ENCODE measurements around the gene HMCN1.

HMCN1 gene

DNA sequence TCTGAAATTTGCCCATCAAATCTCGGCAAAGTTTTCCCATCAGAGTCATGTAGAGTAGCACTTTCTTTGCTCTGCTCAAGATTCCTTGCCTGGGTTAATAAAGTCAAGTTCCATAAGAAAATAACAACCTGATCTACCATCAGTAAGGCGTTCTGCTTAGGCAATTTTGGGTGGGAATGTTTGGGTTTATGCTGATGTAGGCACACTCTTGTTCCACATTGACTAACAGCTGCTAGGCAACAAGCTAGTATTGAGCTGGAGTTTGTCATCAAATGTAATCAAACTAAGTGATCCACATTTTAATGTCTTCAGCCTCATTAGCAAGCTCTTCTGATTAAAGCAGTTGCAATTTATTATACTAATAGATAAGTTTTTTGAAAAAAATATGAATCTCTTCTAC, 12.1 kb upstream of the HMCN1 start:
- DNase-seq (no peak), ATAC-seq (no peak)
- no peaks in the 10 kb centered on the region for H3K4me1 Mint-ChIP-seq
- no peak overlapping the region for H3K4me3 Mint-ChIP-seq
- no peaks in the 10 kb centered on the region for H3K9me3 Mint-ChIP-seq
- no peaks in the 10 kb centered on the region for H3K27me3 Mint-ChIP-seq
- no peak overlapping the region for H3K27ac Mint-ChIP-seq

DNA sequence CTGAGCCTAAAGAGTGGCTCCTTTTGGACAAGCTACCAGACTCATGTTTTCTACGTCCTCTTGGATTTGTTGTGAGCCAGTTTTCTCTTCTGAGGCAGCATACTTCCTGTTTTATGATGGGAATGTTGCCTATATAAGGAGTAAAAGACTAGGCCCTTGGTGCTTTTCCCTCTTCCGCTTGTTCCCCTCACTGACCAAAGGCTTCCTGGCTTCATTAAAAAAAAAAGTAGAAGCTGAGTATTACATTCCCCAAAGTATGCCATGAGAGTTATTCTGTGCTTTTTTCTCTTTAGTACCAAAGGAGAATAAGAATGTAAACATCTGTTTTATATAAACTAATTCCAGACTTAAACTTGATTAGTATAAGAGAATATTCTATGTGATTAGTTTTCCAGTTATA, 6.5 kb upstream of the HMCN1 start:
- H3K27me3 Mint-ChIP-seq, result peaks cover 29% of the 10 kb centered on the region
- H3K9me3 Mint-ChIP-seq, result peaks cover 16 to 31% of the 10 kb centered on the region in 2 donors
- H3K4me3 Mint-ChIP-seq, result no peak overlapping the region
- DNase-seq (no peak), ATAC-seq (no peak)
- H3K4me1 Mint-ChIP-seq, result no peaks in the 10 kb centered on the region
- no peak overlapping the region for H3K27ac Mint-ChIP-seq

DNA sequence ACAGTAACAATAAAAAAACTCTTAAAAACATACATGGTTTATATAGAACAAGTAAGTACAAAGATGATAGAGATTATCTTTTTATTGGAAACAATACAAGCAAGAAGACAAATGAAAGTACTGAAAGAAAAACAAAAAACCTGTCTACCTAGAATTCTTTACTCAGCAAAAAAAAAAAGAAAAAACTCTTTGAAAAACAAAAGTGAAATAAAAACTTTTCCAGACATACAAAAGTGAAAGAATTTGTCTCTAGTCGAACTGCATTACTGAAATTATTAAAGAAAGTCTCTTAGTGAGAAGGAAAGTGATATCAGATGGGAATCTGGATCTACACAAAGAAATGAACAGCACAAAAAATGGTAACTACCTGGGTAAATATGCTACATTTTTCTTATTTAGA, 2.7 kb upstream of the HMCN1 start:
- DNase-seq, result no peak
- no peak overlapping the region for H3K4me3 Mint-ChIP-seq
- ATAC-seq, result no peak
- peaks cover 16 to 31% of the 10 kb centered on the region in 2 donors for H3K9me3 Mint-ChIP-seq
- H3K27ac Mint-ChIP-seq, result no peak overlapping the region
- H3K27me3 Mint-ChIP-seq, result peaks cover 60% of the 10 kb centered on the region
- H3K4me1 Mint-ChIP-seq, result peaks cover 19% of the 10 kb centered on the region

DNA sequence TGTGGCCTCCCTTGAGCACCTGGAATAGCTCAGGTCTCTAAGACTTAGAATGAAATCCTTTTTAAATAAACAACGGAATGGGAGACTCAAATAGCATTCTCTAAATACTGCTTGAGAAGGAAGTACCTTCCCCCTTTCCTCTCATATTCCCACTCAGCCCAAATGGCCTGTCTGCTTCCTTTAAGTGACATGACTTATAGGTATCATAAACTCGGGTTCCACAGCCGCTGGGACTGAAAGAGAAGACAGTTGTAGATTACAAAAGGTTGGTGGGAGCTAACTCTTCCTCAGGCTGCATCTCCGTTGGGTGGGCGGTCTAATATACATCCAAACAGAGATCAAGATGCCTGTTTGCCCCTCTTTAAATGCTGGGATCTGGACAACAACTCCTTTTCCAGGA, 1.2 kb upstream of the HMCN1 start:
- no peak for ATAC-seq
- Mint-ChIP-seq H3K4me3 (no peak overlapping the region), H3K27ac (no peak overlapping the region), H3K9me3 (peaks cover 16 to 31% of the 10 kb centered on the region in 2 donors), H3K27me3 (peaks cover 67% of the 10 kb centered on the region), H3K4me1 (peaks cover 19% of the 10 kb centered on the region)
- DNase-seq, result no peak

DNA sequence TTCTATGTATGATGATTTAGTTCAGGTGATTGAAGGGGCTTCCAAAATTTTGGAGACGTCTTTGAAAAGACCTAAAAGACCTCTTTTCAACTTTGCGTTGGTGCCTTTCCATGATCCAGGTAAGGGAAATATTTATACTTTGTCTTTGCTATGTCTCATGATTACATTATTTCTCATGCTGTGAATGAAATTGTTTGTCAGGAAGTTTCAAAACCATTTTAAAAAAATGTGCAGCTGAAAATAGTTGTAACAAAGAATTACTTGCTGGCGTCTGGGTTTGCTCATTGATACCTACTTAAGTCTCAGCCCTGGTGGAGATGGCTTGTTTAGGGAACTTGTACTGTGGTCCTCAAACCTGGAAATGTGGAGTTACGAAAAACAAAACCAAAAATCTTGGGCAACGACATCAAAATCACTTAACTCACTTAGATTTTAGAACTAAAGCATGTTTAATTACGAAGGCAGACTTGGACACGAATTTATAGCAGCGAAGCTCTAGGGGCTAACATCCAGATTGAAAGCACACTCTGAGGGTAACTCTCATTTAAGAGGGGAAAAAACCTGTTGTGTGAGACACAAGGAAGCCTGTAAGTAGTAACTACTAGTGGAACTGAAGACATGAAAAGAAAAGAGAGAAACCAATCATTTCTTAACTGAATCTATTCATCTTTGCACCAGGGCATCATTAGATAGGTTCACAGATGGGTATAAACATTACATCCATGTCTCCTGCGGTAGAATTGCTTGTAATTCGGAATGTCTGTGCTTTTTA, 924 bp downstream of the HMCN1 start:
- Mint-ChIP-seq H3K4me1 (peaks cover 19% of the 10 kb centered on the region), H3K4me3 (peak overlapping the region; percentile 65 to 70), H3K27ac (peak overlapping the region in 1 of 2 donors; percentile 85), H3K27me3 (peaks cover 79% of the 10 kb centered on the region), H3K9me3 (peaks cover 18 to 21% of the 10 kb centered on the region in 2 donors)
- ATAC-seq (peak; percentile 34), DNase-seq (no peak)

DNA sequence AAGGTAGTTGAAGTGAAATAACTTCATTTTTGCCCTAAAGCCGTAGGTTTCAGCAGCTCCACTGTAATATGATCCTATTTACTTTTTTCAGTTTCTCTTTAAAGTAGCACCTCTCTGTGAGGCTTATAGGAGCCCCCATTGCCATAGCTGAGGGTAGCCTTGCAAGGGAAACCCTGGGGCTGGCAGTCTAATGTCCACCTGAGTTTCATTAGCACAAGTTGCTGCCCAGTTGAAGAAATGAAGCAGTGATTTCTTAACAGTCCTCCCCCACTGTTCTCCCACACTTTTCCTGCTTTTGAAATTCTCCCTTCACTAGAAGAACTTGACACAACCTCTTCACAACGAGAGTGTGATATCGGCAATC, 1.5 kb downstream of the HMCN1 start:
- DNase-seq (no peak), ATAC-seq (no peak)
- Mint-ChIP-seq H3K27ac (no peak overlapping the region), H3K9me3 (peaks cover 13 to 20% of the 10 kb centered on the region in 2 donors), H3K4me3 (no peak overlapping the region), H3K4me1 (peaks cover 19% of the 10 kb centered on the region), H3K27me3 (peaks cover 77% of the 10 kb centered on the region)

DNA sequence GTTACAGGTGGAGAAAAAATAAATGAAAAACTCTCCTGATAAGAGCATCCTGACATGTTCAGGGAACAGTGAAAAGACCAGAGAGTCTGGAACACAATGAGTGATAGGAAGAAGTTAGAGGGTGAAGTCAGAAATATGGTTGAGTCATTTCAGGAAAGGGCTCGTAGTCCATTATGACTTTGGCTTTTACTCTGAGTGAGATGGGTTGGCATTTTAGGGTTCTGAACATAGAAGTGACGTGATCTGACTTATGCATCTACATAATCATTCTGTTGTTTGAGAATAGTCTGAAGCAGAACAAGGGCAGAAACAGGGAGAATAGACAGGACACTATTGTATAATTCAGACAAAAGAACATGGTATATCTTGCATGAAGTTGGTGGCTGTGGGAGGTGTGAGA, 5.8 kb downstream of the HMCN1 start:
- ATAC-seq, result peak; percentile 66
- no peak overlapping the region for H3K4me3 Mint-ChIP-seq
- peaks cover 3% of the 10 kb centered on the region for H3K4me1 Mint-ChIP-seq
- DNase-seq, result no peak
- H3K27ac Mint-ChIP-seq, result no peak overlapping the region
- H3K9me3 Mint-ChIP-seq, result peaks cover 8 to 15% of the 10 kb centered on the region in 2 donors
- peaks cover 39% of the 10 kb centered on the region for H3K27me3 Mint-ChIP-seq

DNA sequence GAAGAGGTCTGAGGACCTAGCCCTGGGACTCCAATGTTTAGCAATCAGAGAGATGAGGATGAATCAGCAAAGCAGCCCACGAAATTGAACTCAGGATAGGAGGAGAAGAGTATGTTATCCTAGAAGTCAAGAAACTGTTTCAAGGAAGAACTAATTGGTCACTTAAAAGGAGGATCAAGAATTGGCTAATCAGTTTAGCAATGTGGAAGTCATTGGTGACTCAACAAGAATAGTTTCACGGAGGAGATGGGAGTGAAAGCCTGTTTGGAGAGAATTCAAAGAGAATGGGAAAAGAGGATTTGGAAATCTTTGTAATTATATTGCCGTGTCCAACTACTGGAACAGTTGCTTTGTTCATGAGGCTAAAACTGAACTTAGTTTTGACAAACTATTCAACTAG, 7.4 kb downstream of the HMCN1 start:
- DNase-seq (no peak), ATAC-seq (no peak)
- Mint-ChIP-seq H3K4me1 (no peaks in the 10 kb centered on the region), H3K27ac (no peak overlapping the region), H3K27me3 (peaks cover 29% of the 10 kb centered on the region), H3K9me3 (peaks cover 8 to 15% of the 10 kb centered on the region in 2 donors), H3K4me3 (no peak overlapping the region)

DNA sequence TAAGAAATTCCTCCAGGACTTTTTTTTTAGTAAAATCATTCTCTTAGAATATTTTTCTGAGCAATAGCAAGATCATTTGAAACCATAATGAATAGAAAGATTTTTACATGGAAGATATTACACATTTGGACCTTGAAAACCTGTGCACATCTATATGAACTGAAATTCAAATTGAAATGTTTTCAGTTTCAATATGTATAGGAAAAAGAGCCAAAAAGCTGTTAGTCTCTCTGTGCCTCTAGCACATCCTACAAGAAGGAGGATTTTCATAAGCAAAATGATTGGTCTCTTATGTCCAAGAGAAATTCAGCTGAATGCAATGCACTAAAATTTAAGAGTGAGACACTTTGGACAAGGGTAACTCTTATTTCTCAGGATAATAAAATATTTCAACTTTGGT, 8.2 kb downstream of the HMCN1 start:
- Mint-ChIP-seq H3K27me3 (peaks cover 28% of the 10 kb centered on the region), H3K4me1 (no peaks in the 10 kb centered on the region), H3K27ac (no peak overlapping the region), H3K4me3 (no peak overlapping the region), H3K9me3 (peaks cover 8 to 15% of the 10 kb centered on the region in 2 donors)
- DNase-seq, result no peak
- ATAC-seq, result no peak

DNA sequence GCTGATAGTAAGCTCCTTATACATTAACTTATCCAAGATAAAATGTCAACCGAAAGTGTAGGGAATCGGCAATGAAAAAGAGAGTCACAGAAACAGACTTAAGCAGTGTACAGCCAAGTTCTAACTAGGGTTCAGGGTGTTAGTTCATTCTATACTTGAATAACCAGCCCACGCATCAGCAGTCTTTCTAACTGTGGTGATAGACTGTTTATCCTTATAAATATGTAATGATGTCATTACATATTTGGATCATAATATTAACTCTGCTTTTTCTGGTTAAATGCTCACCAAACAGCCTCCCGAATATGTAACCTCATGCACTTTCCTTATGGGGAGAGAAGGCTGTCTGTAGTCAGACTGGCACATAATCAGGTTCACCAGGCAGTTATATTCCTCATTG, 11.0 kb downstream of the HMCN1 start:
- no peak overlapping the region for H3K27ac Mint-ChIP-seq
- ATAC-seq, result no peak
- H3K4me3 Mint-ChIP-seq, result no peak overlapping the region
- no peak for DNase-seq
- peaks cover 15% of the 10 kb centered on the region for H3K27me3 Mint-ChIP-seq
- no peaks in the 10 kb centered on the region for H3K4me1 Mint-ChIP-seq
- H3K9me3 Mint-ChIP-seq, result peaks cover 8 to 9% of the 10 kb centered on the region in 2 donors

DNA sequence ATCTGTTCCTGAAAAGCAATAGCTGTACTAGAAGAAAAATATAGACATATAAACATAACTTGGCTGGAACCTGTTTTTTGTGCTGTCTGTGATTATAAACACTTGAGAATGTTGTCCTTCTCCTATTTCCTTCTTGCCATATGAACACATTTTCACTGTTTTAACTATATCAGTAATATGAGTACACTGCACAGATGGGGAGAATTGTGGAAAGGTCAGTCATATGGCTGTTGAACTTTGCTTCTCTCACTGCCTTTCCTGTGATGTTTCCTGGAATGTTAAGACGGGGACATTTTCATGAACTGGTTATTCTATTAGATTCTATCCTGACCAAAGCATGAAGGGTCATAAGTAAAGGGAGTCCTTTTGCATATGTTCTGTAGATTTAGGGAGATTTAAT, 24.9 kb downstream of the HMCN1 start:
- no peaks in the 10 kb centered on the region for H3K4me1 Mint-ChIP-seq
- no peak overlapping the region for H3K4me3 Mint-ChIP-seq
- H3K27me3 Mint-ChIP-seq, result peaks cover 24% of the 10 kb centered on the region
- DNase-seq, result no peak
- H3K9me3 Mint-ChIP-seq, result no peaks in the 10 kb centered on the region
- H3K27ac Mint-ChIP-seq, result no peak overlapping the region
- no peak for ATAC-seq

DNA sequence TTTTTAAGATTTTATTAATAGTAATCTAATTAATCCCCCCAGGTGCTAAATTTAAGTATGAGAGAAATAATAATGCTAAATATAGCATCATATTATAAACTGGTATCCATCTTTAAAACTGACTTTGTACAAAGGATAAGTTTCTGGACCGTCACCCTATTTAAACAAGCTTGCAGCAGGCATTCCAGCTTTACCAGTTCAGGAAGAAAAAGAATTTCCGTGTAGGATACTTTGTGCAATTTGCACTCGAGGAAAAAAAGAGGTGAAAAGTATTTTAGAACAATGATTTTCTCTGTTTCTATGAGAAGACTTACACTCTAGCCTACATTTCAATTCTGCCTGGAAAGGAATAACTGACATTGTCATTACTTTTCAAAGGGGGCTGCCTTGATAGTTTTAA, 27.6 kb downstream of the HMCN1 start:
- DNase-seq (no peak), ATAC-seq (no peak)
- H3K4me3 Mint-ChIP-seq, result no peak overlapping the region
- H3K4me1 Mint-ChIP-seq, result no peaks in the 10 kb centered on the region
- H3K27ac Mint-ChIP-seq, result no peak overlapping the region
- H3K9me3 Mint-ChIP-seq, result no peaks in the 10 kb centered on the region
- peaks cover 24% of the 10 kb centered on the region for H3K27me3 Mint-ChIP-seq

DNA sequence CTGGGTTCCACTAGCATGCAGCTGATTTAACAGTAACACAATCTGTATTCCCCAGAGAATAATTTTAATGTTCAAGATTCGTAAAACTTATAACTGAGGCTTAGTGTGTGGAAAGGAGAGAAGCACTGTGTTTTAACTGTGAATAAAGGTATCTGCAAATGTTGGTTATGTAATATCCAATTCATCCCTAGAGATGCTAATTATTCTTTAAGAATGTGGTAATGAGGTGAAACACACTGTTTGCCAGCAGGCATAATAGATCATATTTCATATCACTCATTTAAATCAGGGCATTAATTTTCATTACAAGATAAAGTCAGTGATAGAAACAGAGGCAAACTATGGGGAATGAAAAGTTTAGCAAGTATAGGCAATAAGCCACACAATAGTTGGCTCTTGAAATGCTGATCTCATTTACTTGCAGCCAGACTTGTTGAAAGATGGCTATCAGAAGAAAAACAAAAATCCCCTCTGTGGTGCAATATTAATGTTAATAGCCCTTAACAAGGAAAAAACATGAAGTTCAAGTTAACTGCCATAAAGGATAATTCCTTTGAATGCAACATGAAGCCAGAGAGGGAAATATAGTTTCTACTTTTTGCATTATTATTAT, 33.4 kb downstream of the HMCN1 start:
- Mint-ChIP-seq H3K4me3 (no peak overlapping the region), H3K4me1 (no peaks in the 10 kb centered on the region), H3K27me3 (peaks cover 7% of the 10 kb centered on the region), H3K27ac (no peak overlapping the region), H3K9me3 (no peaks in the 10 kb centered on the region)
- DNase-seq (no peak), ATAC-seq (no peak)

DNA sequence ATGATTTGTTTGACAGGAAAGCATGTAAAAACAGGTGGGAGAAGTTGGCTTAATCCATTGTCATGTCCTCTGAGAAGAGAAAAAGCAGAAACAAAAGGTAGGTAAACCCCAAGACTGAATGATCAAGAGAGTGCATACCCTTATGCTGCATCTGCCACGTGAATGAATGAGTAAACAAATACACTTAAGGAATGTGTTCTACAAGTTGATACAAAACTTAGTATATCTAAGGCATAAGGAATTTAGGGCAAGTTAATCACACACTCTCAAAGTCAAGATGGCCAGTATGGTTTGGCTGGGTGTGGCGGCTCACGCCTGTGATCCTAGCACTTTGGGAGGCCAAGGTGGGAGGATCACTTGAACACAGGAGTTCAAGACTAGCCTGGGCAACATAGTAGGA, 34.2 kb downstream of the HMCN1 start:
- Mint-ChIP-seq H3K4me3 (no peak overlapping the region), H3K27me3 (no peaks in the 10 kb centered on the region), H3K4me1 (no peaks in the 10 kb centered on the region), H3K9me3 (no peaks in the 10 kb centered on the region), H3K27ac (no peak overlapping the region)
- no peak for DNase-seq
- ATAC-seq, result no peak

DNA sequence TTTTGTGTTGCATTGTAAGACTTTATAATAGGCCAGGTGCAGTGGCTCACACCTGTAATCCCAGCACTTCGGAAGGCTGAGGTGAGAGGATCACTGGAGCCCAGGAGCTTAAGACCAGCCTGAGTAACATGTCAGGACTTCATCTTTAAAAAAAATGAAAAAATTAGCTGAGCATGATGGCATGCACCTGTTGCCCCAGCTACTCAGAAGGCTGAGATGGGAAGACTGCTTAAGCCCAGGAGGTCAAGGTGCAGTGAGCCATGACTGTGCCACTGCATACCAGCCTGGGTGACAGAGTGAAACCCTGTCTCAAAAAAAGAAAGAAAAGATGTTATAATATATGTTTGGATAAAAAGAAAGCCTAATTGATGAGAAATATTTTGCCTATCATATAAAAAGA, 34.9 kb downstream of the HMCN1 start:
- ATAC-seq, result no peak

DNA sequence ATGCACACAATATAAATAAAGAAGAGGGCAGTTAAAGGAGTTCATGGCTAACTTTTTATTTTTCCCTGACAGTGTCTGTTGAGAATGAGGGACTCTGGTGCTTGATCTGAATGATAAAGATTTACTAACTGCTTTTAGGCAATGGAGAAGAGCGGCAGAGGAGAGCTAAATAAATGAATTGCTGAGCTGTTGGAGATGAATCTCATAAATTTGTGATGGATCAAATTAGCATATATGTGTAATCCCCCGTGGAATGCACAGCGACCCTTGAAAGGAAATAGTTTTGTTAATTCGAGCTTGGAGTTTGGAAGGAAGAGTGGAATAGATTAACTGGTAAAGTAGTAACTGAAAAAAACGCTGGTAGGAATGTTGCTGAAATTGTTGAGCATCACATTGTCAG, 40.2 kb downstream of the HMCN1 start:
- Mint-ChIP-seq H3K9me3 (no peaks in the 10 kb centered on the region), H3K27ac (no peak overlapping the region), H3K4me3 (no peak overlapping the region), H3K4me1 (no peaks in the 10 kb centered on the region), H3K27me3 (no peaks in the 10 kb centered on the region)
- ATAC-seq (no peak), DNase-seq (no peak)

More for the DNA sequence above, 34.9 kb downstream of the HMCN1 start:
- H3K9me3 Mint-ChIP-seq, result no peaks in the 10 kb centered on the region
- no peaks in the 10 kb centered on the region for H3K27me3 Mint-ChIP-seq
- no peak for DNase-seq
- no peaks in the 10 kb centered on the region for H3K4me1 Mint-ChIP-seq
- H3K27ac Mint-ChIP-seq, result no peak overlapping the region
- no peak overlapping the region for H3K4me3 Mint-ChIP-seq

DNA sequence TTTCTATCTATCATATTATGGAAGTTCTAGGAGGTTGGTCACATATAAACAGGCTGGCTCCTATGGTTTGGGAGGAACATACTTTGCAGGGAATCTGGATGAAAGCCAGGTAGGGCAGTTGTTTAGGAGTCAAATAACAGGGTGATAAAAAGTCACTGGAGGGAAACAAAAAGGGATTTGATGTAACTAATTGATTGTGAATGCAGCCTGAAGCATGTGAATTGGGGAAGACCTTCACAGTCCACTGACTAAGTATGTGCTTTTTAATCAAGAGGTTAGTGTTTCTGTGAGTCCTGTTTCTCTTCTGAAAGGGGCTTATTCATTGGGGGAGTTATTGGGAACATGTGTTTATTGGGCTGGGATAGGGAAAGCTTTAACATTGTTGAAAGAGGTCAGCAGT, 41.3 kb downstream of the HMCN1 start:
- no peaks in the 10 kb centered on the region for H3K4me1 Mint-ChIP-seq
- H3K27me3 Mint-ChIP-seq, result no peaks in the 10 kb centered on the region

More for the DNA sequence above, 41.3 kb downstream of the HMCN1 start:
- Mint-ChIP-seq H3K27ac (no peak overlapping the region), H3K4me3 (no peak overlapping the region), H3K9me3 (no peaks in the 10 kb centered on the region)
- DNase-seq (no peak), ATAC-seq (no peak)
